HepG2 (cell line): ENCODE measurements around the gene DOCK9. TPM values are rescaled to one million over a fixed set of nuclear protein-coding genes. Genes with fewer than 3 reads are reported as not detected.

Source experiments
- AHR ChIP-seq: IDR thresholded peaks from 2 replicates; pipeline ENCODE4 v1.6.1; 2018; ENCODE audit warnings: missing genetic modification reagents, missing compliant biosample characterization
- ERF ChIP-seq: IDR thresholded peaks from 2 replicates; pipeline ENCODE4 v1.6.1; 2018; ENCODE audit warnings: missing biosample characterization, missing genetic modification reagents
- ETV6 ChIP-seq: sonication (generic); formaldehyde crosslinking; conservative IDR thresholded peaks from 2 replicates; pipeline ENCODE4 v1.4.0; 2020; ENCODE audit warnings: missing genetic modification reagents
- FOSL2 ChIP-seq: sonication (generic); formaldehyde crosslinking; IDR thresholded peaks from 2 replicates; pipeline ENCODE4 v1.4.0; 2020; ENCODE audit warnings: missing genetic modification reagents
- FOXP1 ChIP-seq, 2 experiments: fragments of 450-650 bp in 1 of 2; IDR thresholded peaks; 2 replicates each; pipeline ENCODE4 v1.6.1; 2017 to 2018; ENCODE audit warnings: antibody characterized with exemption in 1 of 2
- JUNB ChIP-seq: sonication (generic); formaldehyde crosslinking; IDR thresholded peaks from 2 replicates; pipeline ENCODE4 v1.8.0; 2022; ENCODE audit warnings: missing genetic modification reagents, mild to moderate bottlenecking, borderline replicate concordance
- RARA ChIP-seq: IDR thresholded peaks from 2 replicates; pipeline ENCODE4 v1.6.1; 2016; ENCODE audit warnings: missing genetic modification reagents, missing compliant biosample characterization
- SAP130 ChIP-seq: IDR thresholded peaks from 2 replicates; pipeline ENCODE4 v1.6.1; 2016; ENCODE audit warnings: low read depth
- SIX1 ChIP-seq: sonication (generic); formaldehyde crosslinking; IDR thresholded peaks from 2 replicates; pipeline ENCODE4 v1.4.0; 2020; ENCODE audit warnings: missing genetic modification reagents, borderline replicate concordance
- ZNF274 ChIP-seq: sonication (generic); formaldehyde crosslinking; IDR thresholded peaks from 2 replicates; pipeline ENCODE4 v1.5.1; 2020; ENCODE audit warnings: mild to moderate bottlenecking, missing genetic modification reagents
- ZNF614 ChIP-seq: IDR thresholded peaks from 2 replicates; pipeline ENCODE4 v1.6.1; 2018; ENCODE audit warnings: missing biosample characterization, missing genetic modification reagents, inconsistent platforms, borderline replicate concordance
- polyA plus RNA-seq, 8 experiments: library from polyadenylated mRNA; depleted of rRNA in 3 of 8; stranded (reverse) in 7 of 8; unstranded in 1 of 8; fragments of >200 nt; fragmentation: Illumina TruSeq in 4 of 8; extraction: Trizol in 4 of 8; gene quantifications; 2 replicates each; pipeline versions ENCODE4 v1.2.1 to v1.2.3, GENCODE V29; 2011 to 2016; ENCODE audit warnings: low read depth in 4 of 8, missing spikeins in 1 of 8, mixed read lengths in 1 of 8; ENCODE audit not compliant: insufficient read depth in 1 of 8
- total RNA-seq, 5 experiments: library from RNA; depleted of rRNA; stranded (reverse); fragments of >200 nt; fragmentation: Illumina TruSeq; extraction: Trizol; gene quantifications; 2 replicates each; pipeline ENCODE4 v1.2.3, GENCODE V29; 2016; ENCODE audit warnings: low read depth in 1 of 5
- TF ChIP-seq, protein P1 (sequence below): sonication (generic); formaldehyde crosslinking; IDR thresholded peaks from 2 replicates; pipeline ENCODE4 v1.5.1; 2020; ENCODE audit warnings: mild to moderate bottlenecking, missing genetic modification reagents, borderline replicate concordance
- TF ChIP-seq, protein P2 (sequence below): sonication (generic); formaldehyde crosslinking; IDR thresholded peaks from 2 replicates; pipeline ENCODE4 v1.5.0; 2020; ENCODE audit warnings: mild to moderate bottlenecking, missing genetic modification reagents, borderline replicate concordance
- TF ChIP-seq, protein P3 (sequence below): IDR thresholded peaks from 2 replicates; pipeline ENCODE4 v1.6.1; 2016; ENCODE audit warnings: mild to moderate bottlenecking
- TF ChIP-seq, protein P4 (sequence below): sonication (generic); formaldehyde crosslinking; IDR thresholded peaks from 2 replicates; pipeline ENCODE4 v1.4.0; 2020; ENCODE audit warnings: missing genetic modification reagents
- TF ChIP-seq, protein P5 (sequence below), 2 experiments: fragments of 450-650 bp in 1 of 2; sonication (generic) in 1 of 2; formaldehyde crosslinking; IDR thresholded peaks; 2 replicates each; pipeline versions ENCODE4 v1.5.0 to v1.8.0; 2020 to 2022; ENCODE audit warnings: mild to moderate bottlenecking in 1 of 2, missing genetic modification reagents in 1 of 2

Gene DOCK9
- total and polyA plus RNA-seq, 2 of the 13 experiments (the other 11 are each of a cell fraction or from before 2014, with no cell fraction given) = 0.44 to 0.97 TPM

DNA sequence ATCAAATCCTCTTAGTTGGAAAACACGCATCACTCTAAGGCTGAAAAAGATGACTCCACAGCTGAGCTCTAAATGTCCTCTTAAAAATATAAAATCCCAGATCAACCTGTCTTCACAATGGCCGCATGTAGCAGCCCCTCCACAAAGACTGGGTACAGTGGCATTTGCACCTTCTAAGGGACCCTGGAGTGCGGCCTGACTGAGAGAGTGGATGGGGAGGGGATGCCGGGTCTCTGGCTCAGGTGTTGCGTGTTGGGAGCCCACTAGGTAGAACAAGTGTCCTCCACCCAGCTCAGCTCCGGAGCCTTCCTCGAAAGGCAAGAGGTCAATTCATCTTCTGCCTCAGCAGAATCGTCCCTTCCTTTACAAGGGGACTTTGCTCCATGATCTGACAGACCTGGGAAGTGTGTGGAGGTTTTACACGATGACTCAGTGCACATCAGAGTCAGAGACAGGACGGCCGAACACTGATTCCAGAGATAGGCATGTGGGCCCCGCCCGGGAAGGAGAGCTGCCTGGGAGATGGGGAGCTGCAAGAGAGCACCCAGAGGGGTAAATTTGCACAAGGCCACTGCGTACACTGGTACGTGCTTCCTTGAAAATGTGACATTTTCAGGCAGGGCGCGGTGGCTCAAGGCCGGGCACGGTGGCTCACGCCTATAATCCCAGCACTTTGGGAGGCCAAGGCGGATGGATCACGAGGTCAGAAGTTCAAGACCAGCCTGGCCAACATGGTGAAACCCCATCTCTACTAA lies 201.8 kb downstream of the DOCK9 start (continued):
- TF ChIP-seq, protein P1, sequence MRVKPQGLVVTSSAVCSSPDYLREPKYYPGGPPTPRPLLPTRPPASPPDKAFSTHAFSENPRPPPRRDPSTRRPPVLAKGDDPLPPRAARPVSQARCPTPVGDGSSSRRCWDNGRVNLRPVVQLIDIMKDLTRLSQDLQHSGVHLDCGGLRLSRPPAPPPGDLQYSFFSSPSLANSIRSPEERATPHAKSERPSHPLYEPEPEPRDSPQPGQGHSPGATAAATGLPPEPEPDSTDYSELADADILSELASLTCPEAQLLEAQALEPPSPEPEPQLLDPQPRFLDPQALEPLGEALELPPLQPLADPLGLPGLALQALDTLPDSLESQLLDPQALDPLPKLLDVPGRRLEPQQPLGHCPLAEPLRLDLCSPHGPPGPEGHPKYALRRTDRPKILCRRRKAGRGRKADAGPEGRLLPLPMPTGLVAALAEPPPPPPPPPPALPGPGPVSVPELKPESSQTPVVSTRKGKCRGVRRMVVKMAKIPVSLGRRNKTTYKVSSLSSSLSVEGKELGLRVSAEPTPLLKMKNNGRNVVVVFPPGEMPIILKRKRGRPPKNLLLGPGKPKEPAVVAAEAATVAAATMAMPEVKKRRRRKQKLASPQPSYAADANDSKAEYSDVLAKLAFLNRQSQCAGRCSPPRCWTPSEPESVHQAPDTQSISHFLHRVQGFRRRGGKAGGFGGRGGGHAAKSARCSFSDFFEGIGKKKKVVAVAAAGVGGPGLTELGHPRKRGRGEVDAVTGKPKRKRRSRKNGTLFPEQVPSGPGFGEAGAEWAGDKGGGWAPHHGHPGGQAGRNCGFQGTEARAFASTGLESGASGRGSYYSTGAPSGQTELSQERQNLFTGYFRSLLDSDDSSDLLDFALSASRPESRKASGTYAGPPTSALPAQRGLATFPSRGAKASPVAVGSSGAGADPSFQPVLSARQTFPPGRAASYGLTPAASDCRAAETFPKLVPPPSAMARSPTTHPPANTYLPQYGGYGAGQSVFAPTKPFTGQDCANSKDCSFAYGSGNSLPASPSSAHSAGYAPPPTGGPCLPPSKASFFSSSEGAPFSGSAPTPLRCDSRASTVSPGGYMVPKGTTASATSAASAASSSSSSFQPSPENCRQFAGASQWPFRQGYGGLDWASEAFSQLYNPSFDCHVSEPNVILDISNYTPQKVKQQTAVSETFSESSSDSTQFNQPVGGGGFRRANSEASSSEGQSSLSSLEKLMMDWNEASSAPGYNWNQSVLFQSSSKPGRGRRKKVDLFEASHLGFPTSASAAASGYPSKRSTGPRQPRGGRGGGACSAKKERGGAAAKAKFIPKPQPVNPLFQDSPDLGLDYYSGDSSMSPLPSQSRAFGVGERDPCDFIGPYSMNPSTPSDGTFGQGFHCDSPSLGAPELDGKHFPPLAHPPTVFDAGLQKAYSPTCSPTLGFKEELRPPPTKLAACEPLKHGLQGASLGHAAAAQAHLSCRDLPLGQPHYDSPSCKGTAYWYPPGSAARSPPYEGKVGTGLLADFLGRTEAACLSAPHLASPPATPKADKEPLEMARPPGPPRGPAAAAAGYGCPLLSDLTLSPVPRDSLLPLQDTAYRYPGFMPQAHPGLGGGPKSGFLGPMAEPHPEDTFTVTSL (CRISPR knock-in tag) = peak; percentile 55; the same call in 1 of the 2 replicates
- TF ChIP-seq ERF (CRISPR knock-in tag) = peak; percentile 44; the same call in 1 of the 2 replicates
- TF ChIP-seq, protein P2, sequence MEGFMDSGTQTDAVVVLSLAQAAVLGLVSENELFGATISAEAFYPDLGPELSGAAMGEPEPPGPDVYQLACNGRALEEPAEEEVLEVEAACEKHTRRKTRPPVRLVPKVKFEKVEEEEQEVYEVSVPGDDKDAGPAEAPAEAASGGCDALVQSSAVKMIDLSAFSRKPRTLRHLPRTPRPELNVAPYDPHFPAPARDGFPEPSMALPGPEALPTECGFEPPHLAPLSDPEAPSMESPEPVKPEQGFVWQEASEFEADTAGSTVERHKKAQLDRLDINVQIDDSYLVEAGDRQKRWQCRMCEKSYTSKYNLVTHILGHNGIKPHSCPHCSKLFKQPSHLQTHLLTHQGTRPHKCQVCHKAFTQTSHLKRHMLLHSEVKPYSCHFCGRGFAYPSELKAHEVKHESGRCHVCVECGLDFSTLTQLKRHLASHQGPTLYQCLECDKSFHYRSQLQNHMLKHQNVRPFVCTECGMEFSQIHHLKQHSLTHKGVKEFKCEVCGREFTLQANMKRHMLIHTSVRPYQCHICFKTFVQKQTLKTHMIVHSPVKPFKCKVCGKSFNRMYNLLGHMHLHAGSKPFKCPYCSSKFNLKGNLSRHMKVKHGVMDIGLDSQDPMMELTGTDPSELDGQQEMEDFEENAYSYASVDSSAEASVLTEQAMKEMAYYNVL (CRISPR knock-in tag) = 0 out of 2 replicates have a peak, but pooled peaks have one; percentile 46
- TF ChIP-seq, protein P3, sequence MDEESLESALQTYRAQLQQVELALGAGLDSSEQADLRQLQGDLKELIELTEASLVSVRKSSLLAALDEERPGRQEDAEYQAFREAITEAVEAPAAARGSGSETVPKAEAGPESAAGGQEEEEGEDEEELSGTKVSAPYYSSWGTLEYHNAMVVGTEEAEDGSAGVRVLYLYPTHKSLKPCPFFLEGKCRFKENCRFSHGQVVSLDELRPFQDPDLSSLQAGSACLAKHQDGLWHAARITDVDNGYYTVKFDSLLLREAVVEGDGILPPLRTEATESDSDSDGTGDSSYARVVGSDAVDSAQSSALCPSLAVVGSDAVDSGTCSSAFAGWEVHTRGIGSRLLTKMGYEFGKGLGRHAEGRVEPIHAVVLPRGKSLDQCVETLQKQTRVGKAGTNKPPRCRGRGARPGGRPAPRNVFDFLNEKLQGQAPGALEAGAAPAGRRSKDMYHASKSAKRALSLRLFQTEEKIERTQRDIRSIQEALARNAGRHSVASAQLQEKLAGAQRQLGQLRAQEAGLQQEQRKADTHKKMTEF (CRISPR knock-in tag) = peak; percentile 45; the same call in 1 of the 2 replicates
- peak; percentile 68 for TF ChIP-seq RARA (CRISPR knock-in tag)
- TF ChIP-seq, protein P4, sequence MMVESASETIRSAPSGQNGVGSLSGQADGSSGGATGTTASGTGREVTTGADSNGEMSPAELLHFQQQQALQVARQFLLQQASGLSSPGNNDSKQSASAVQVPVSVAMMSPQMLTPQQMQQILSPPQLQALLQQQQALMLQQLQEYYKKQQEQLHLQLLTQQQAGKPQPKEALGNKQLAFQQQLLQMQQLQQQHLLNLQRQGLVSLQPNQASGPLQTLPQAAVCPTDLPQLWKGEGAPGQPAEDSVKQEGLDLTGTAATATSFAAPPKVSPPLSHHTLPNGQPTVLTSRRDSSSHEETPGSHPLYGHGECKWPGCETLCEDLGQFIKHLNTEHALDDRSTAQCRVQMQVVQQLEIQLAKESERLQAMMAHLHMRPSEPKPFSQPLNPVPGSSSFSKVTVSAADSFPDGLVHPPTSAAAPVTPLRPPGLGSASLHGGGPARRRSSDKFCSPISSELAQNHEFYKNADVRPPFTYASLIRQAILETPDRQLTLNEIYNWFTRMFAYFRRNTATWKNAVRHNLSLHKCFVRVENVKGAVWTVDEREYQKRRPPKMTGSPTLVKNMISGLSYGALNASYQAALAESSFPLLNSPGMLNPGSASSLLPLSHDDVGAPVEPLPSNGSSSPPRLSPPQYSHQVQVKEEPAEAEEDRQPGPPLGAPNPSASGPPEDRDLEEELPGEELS (CRISPR knock-in tag) = 0 out of 2 replicates have a peak, but pooled peaks have one; percentile 24
- 0 out of 2 replicates have a peak, but pooled peaks have one; percentile 21 for TF ChIP-seq ZNF274
- TF ChIP-seq SAP130 (CRISPR knock-in tag) = peak; percentile 69
- peak; percentile 98 for TF ChIP-seq FOSL2 (CRISPR knock-in tag)
- TF ChIP-seq SIX1 (CRISPR knock-in tag) = no peak
- peak; percentile 81; the same call in 1 of the 2 replicates for TF ChIP-seq JUNB (CRISPR knock-in tag)
- no peak for TF ChIP-seq ETV6 (CRISPR knock-in tag)
- no peak for TF ChIP-seq FOXP1 (IDR thresholded peaks at IDR 0.05)
- 0 out of 2 replicates have a peak, but pooled peaks have one; percentile 21 for TF ChIP-seq FOXP1 (CRISPR knock-in tag; IDR thresholded peaks at IDR 0.05)
- TF ChIP-seq ZNF614 (CRISPR knock-in tag) = 0 out of 2 replicates have a peak, but pooled peaks have one; percentile 46
- TF ChIP-seq AHR (CRISPR knock-in tag) = 0 out of 2 replicates have a peak, but pooled peaks have one; percentile 19
- TF ChIP-seq, protein P5, sequence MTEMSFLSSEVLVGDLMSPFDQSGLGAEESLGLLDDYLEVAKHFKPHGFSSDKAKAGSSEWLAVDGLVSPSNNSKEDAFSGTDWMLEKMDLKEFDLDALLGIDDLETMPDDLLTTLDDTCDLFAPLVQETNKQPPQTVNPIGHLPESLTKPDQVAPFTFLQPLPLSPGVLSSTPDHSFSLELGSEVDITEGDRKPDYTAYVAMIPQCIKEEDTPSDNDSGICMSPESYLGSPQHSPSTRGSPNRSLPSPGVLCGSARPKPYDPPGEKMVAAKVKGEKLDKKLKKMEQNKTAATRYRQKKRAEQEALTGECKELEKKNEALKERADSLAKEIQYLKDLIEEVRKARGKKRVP (CRISPR knock-in tag; IDR thresholded peaks at IDR 0.05) = 0 out of 4 replicates have a peak, but pooled peaks of 1 of the 2 experiments have one; percentile 12
